ENCODE results near the gene ATAD3B.
"Not testable (repeated sequence)": the region's sequence is repeated elsewhere in the genome, so short reads cannot be mapped to it uniquely, and the experiment has no call there.

The ATAD3B gene

GRCh38 chr1:1432951-1433803 is 38.4 kb upstream of the ATAD3B start:
- no peak for DNase-seq (ENCODE audit: low read depth)

GRCh38 chr1:1433804-1434130 is 37.8 kb upstream of the ATAD3B start:
- no peak for DNase-seq (ENCODE audit: low read depth)

GRCh38 chr1:1434131-1434823 is 37.3 kb upstream of the ATAD3B start:
- DNase-seq (ENCODE audit: low read depth): no peak

DNA sequence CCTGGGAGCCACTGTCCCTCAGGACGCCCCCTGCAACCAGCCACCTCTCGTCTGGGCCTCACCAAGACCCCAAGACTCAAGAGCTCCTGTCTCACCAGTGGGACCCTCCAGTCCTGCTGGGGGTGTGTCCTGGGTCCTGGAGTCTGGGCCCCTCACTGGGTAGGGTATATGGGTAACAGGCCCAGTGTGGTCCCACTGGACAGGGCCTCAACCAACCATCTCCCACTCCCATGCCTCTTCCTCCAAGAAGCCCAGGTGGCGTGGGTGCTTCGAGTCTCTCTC is 36.8 kb upstream of the ATAD3B start:
- no peak for DNase-seq (ENCODE audit: low read depth)

GRCh38 chr1:1435106-1435903 is 36.3 kb upstream of the ATAD3B start, which contains the start of gene VWA1:
Gene VWA1, plus strand, starts transcription at chr1:1435690. Its CDS starts 59 bp downstream, at chr1:1435749.
- DNase-seq (ENCODE audit: low read depth): peak; percentile 59

GRCh38 chr1:1435911-1436629 is 35.5 kb upstream of the ATAD3B start:
- no peak for DNase-seq (ENCODE audit: low read depth)

GRCh38 chr1:1436630-1437032 is 34.9 kb upstream of the ATAD3B start:
- no peak for DNase-seq (ENCODE audit: low read depth)

GRCh38 chr1:1437033-1437903 is 34.3 kb upstream of the ATAD3B start:
- no peak for DNase-seq (ENCODE audit: low read depth)

GRCh38 chr1:1437904-1438376 is 33.6 kb upstream of the ATAD3B start:
- DNase-seq (ENCODE audit: low read depth): no peak

GRCh38 chr1:1438531-1439381 is 32.8 kb upstream of the ATAD3B start:
- DNase-seq (ENCODE audit: low read depth): no peak

- DNase-seq (ENCODE audit: low read depth): no peak
These were observed 31.9 kb upstream of the ATAD3B start for GRCh38 chr1:1439546-1440261.

DNA sequence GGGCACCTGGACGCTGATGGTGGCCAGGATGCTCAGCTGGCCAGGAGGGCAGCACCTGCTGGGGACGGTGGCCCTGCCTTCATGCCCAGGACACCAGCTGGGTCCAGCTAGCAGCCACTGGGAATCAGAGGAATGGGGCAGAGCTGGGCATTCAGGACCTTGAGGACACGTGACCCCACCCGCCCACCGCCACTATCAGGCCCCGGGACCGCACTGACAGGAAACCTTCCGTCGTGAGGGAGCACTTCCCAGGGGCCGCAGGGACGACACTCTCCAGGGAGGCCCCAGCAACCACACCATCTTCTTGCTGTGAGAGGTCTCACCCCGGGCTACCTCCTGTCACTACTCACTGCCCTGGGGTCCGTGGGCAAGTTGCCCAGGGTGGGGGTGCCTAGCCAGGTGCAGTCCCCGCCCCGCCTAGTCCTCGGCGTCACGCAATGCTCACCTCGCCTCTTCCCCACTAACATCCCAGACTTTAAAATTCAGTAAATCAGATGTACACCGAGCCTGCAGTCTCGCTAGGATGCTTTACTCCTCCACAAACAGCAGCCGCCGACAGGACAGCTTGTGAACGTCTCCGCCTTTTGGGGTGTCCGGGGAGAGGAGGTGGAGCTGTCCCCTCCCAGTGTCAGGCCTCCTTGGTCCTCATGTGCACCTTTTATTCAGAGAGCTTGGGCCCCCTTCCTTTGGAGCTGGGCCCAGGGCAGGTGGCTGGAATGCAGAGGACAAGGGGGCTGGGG is 31.1 kb upstream of the ATAD3B start:
- no peak for DNase-seq (ENCODE audit: low read depth)

DNA sequence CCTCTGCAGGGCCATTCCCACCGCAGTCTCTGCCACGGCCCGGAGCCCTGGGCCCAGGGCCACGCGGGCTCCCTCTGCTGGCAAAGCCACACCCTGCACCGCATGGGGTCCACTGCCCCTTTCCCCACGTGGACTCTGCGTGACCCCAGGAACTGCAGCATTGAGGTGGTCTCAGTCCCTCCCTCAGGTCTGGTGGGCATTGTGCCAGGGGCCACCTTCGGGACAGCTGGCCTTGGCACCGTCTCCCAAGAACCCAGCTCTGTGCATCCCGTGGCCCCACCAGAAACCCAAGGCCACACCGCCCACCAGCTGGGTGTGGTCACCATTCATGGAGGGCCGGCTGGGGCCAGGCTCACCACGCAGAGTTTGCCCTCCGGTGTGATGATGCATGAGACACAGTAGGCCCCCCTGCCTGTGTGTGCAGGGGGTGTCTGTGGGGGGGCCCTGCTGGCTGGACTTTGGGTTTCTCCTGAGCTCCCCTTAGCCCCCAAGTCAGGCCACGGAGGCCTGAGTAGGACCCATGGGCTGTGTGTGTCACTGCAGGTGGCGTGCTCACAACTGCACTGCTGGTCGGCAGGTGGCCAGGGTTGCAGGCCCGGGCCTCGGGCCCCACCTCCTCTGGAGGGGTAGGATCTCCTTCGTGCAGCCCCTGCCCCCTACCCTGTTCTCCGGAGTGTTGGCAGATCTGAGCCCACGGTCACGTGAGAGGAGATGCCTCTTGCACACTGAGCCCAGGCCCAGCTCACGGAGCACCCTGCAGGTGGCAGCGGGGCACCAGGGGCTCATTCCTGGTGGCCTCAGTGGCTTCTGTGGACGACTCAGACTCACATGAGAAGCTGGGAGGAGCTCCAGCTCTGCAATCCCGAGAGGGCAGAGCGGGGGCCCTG is 30.3 kb upstream of the ATAD3B start:
- DNase-seq (ENCODE audit: low read depth): peak; percentile 39

DNA sequence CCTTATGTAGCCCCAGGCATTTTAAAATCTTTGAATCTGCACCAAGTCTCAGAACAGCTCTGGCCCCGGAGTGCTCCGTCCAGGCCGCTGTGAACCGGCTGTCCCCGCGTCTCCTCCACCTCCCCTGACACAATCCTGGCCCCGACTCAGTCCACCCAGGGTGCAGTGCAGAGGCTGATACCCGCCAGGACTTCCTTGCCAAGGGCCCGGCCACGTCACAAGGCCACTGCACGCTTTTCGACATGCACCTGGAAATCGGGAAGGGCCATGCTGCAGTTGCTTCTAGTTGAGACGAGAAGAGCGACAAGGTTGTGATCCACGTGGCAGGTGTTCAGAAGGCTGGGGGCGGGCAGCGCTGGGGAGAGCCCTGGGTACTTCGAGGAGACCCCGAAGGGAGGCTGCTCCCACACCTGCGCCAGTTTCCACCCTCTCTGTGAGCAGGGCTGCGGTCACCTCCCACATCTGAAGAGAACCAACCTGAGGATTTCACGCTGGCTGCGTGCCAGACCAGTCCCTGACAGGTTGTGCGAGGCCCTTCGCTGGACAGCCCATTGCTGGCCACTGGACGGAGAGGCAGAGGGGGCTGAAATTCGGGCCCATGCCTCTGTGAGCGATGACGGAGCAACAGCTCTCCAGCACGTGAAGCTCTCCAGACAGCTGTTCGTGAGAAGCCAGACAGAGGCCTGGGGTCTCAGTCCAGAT is 29.3 kb upstream of the ATAD3B start:
- no peak for DNase-seq (ENCODE audit: low read depth)

DNA sequence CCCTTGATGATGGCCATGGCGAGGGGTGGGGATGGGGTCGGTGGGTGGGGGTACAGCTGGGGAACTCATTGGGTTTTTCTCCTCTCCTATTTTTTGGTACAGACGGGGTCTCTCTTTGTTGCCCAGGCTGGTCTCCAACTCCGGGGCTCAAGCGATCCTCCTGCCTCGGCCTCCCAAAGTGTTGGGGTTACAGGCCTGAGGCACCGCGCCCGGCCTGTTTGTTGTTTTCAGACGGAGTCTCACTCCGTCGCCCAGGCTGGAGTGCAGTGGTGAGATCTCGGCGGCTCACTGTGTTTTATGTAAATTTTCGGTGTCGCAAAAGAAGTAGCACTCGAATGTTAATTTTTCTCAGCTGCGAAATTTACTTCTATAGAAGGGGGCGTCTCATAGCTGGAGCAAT is 24.9 kb upstream of the ATAD3B start:
- DNase-seq (ENCODE audit: low read depth): not testable (repeated sequence)

DNA sequence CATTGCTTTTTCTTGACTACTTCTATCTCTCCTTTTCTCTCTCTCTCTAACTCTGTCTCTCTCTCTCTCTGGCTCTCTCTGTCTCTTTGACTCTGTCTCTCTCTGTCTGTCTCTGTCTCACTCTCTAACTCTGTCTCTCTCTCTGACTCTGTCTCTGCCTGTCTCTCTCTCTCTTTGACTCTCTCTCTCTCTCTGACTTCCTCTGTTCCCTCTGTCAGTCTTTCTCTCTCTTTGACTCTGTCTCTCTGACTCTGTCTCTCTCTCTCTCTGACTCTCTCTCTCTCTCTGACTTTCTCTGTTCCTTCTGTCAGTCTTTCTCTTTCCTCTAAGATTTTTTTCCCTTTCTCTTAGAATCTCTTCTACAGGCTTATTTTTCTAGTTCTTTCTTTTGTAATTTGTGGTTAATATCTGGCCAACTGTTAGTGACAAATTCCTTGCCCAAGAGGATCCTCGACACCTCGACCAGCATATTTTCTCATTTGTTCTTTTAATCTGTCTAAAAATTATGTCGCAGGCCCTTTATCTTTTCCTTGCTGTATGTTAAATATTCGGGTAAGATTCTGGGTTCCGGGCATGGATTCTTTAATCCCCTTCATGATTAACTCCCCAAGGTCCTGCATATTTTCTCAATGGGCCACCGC is 22.3 kb upstream of the ATAD3B start, which contains the start of gene ATAD3C:
Gene ATAD3C, plus strand, starts transcription at position 591 of the 641 bp plus-strand sequence. CDS start 995 bp downstream, outside the sequence.
- no peak for DNase-seq (ENCODE audit: low read depth)
